Stimulated activated memory B cell treated with anti-CD40 and anti-IgM and Interleukin-4, amounts not matched to agents 10 μg/mL and 1 μg/mL and 100 μg/mL, for 72 hours (primary cell): ENCODE data around the gene MAPK12.

Experiments
- ATAC-seq: fragments of 150-1000 bp; cut with Tn5 transposase; 2 replicates; pipeline ENCODE4 v1.10.0; 2021
- H3K27ac Mint-ChIP-seq: one replicate; pipeline ENCODE4 v1.8.0; 2022; ENCODE audit warnings: mild to moderate bottlenecking, mixed read lengths
- H3K27me3 Mint-ChIP-seq: one replicate; pipeline ENCODE4 v1.8.0; 2022; ENCODE audit warnings: mixed read lengths
- H3K36me3 Mint-ChIP-seq: one replicate; pipeline ENCODE4 v1.8.0; 2022; ENCODE audit warnings: mixed read lengths
- H3K4me1 Mint-ChIP-seq: one replicate; pipeline ENCODE4 v1.8.0; 2022; ENCODE audit warnings: mixed read lengths
- H3K4me3 Mint-ChIP-seq: one replicate; pipeline ENCODE4 v1.8.0; 2022; ENCODE audit warnings: mild to moderate bottlenecking, moderate library complexity, mixed read lengths
- H3K9me3 Mint-ChIP-seq: one replicate; pipeline ENCODE4 v1.8.0; 2022; ENCODE audit warnings: mixed read lengths

The MAPK12 gene

GRCh38 chr22:50203288-50203687 is 58.2 kb downstream of the MAPK12 start:
- Mint-ChIP-seq H3K4me1 (peaks cover 52% of the 10 kb centered on the region), H3K36me3 (peaks cover 35% of the 10 kb centered on the region), H3K27ac (no peak overlapping the region), H3K4me3 (no peak overlapping the region), H3K9me3 (no peaks in the 10 kb centered on the region), H3K27me3 (no peaks in the 10 kb centered on the region)
- ATAC-seq, result no peak
